DND-41 (cell line): ENCODE measurements around the gene EIF2S2.

Experiments used
- ATAC-seq: fragments of 200-7000 bp; cut with Tn5 transposase; 3 replicates; pipeline ENCODE4 v1.9.1; 2021; ENCODE audit warnings: low read depth; ENCODE audit not compliant: insufficient read depth
- DNase-seq: peaks from one replicate; pipeline ENCODE4 v3.0.0-alpha.2; 2020
- H2AFZ ChIP-seq: 2 replicates; pipeline ENCODE4 v1.6.0; 2012; ENCODE audit warnings: low read depth, low read length
- H3K27ac ChIP-seq: 2 replicates; pipeline ENCODE4 v1.5.1; 2012; ENCODE audit warnings: low read length, inconsistent platforms
- H3K27me3 ChIP-seq: fragments of 200-600 bp; sonication (generic); 2 replicates; pipeline ENCODE4 v1.6.0; 2012; ENCODE audit warnings: low read length, mild to moderate bottlenecking, inconsistent platforms; ENCODE audit not compliant: insufficient read depth, poor library complexity
- H3K36me3 ChIP-seq: 2 replicates; pipeline ENCODE4 v1.5.1; 2012; ENCODE audit warnings: low read length, inconsistent platforms; ENCODE audit not compliant: insufficient read depth
- H3K4me1 ChIP-seq: 2 replicates; pipeline ENCODE4 v1.5.1; 2012; ENCODE audit warnings: mild to moderate bottlenecking, low read length; ENCODE audit not compliant: insufficient read depth
- H3K4me2 ChIP-seq: 2 replicates; pipeline ENCODE4 v1.6.0; 2012; ENCODE audit warnings: mild to moderate bottlenecking, moderate library complexity, low read length, inconsistent platforms; ENCODE audit not compliant: insufficient read depth
- H3K4me3 ChIP-seq, 2 experiments: fragments of 200-600 bp in 1 of 2; shearing (Covaris generic) in 1 of 2; 2 replicates each; pipeline ENCODE4 v1.5.1; 2012 to 2016; ENCODE audit warnings: inconsistent platforms in 2 of 2, low read length in 2 of 2, mild to moderate bottlenecking in 2 of 2, low read depth in 1 of 2, moderate library complexity in 1 of 2
- H3K79me2 ChIP-seq: 2 replicates; pipeline ENCODE4 v1.6.0; 2012; ENCODE audit warnings: low read length, inconsistent platforms; ENCODE audit not compliant: insufficient read depth
- H3K9ac ChIP-seq: 2 replicates; pipeline ENCODE4 v1.6.0; 2012; ENCODE audit warnings: low read depth, mild to moderate bottlenecking, inconsistent platforms, low read length, moderate library complexity
- H3K9me3 ChIP-seq: 2 replicates; pipeline ENCODE4 v1.5.1; 2012; ENCODE audit warnings: low read length, moderate library complexity, mild to moderate bottlenecking, inconsistent platforms; ENCODE audit not compliant: insufficient read depth, severe bottlenecking
- H4K20me1 ChIP-seq: 2 replicates; pipeline ENCODE4 v1.6.0; 2012; ENCODE audit warnings: low read length; ENCODE audit not compliant: insufficient read depth
- EZH2 ChIP-seq: IDR thresholded peaks from 3 replicates; pipeline ENCODE4 v1.6.1; 2012; ENCODE audit warnings: borderline replicate concordance, low read depth, mild to moderate bottlenecking, moderate library complexity, low read length, inconsistent platforms; ENCODE audit not compliant: severe bottlenecking
- TF ChIP-seq, protein P1 (sequence below): IDR thresholded peaks from 2 replicates; pipeline ENCODE4 v1.5.1; 2012; ENCODE audit warnings: borderline replicate concordance, low read length, moderate library complexity, mild to moderate bottlenecking; ENCODE audit not compliant: poor library complexity, severe bottlenecking; ENCODE audit errors: extremely low read depth

EIF2S2 gene

DNA sequence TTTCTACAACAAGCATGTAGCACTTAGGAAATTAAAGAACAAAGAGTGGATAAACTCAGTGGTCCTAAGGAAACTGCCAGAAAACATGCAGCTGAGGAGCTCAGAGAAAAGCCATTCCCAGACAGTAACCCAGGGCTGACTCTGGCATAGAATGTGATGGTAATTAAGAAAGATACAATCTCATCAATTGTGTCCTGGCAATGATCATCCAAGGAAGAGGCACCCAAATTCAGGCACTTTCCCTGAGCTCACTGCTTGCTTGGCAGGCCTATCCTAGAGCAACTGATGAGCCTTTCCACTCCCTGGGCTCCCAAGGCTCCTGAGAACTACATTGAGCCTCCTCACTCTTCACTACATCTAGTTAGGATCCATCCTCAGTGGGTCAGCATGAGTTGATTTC is 16.2 kb downstream of the EIF2S2 start:
- Histone ChIP-seq H3K4me3 (no peak overlapping the region), H3K9ac (no peak overlapping the region), H3K9me3 (no peaks in the 10 kb centered on the region), H3K4me1 (no peaks in the 10 kb centered on the region), H3K4me2 (no peak overlapping the region), H3K36me3 (peaks cover 96% of the 10 kb centered on the region), H4K20me1 (peaks cover 46% of the 10 kb centered on the region), H3K27me3 (no peaks in the 10 kb centered on the region), H2AFZ (no peak overlapping the region), H3K79me2 (peaks cover 77% of the 10 kb centered on the region), H3K27ac (no peak overlapping the region)
- no peak for DNase-seq
- no peak for ATAC-seq
- no peak for TF ChIP-seq EZH2
- TF ChIP-seq, protein P1, sequence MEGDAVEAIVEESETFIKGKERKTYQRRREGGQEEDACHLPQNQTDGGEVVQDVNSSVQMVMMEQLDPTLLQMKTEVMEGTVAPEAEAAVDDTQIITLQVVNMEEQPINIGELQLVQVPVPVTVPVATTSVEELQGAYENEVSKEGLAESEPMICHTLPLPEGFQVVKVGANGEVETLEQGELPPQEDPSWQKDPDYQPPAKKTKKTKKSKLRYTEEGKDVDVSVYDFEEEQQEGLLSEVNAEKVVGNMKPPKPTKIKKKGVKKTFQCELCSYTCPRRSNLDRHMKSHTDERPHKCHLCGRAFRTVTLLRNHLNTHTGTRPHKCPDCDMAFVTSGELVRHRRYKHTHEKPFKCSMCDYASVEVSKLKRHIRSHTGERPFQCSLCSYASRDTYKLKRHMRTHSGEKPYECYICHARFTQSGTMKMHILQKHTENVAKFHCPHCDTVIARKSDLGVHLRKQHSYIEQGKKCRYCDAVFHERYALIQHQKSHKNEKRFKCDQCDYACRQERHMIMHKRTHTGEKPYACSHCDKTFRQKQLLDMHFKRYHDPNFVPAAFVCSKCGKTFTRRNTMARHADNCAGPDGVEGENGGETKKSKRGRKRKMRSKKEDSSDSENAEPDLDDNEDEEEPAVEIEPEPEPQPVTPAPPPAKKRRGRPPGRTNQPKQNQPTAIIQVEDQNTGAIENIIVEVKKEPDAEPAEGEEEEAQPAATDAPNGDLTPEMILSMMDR: no peak

DNA sequence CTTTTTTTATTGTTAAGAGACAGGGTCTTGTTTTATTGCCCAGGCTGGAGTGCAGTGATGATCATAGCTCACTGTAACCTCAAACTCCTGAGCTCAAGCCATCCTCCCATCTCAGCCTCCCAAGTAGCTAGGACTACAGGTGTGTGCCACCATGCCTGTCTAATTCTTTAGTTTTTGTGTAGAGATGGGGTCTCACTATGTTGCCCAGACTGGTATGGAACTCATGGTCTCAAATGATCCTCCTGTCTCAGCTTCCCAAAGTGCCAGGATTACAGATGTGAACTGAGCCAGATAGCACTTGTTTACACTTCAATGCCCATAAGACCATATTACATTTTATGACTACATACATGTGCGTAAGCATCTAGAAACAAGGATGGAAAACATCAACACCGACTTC is 18.1 kb downstream of the EIF2S2 start:
- no peak for ATAC-seq
- peaks cover 68% of the 10 kb centered on the region for H3K79me2 ChIP-seq
- peaks cover 43% of the 10 kb centered on the region; the same call in 1 of the 2 replicates for H4K20me1 ChIP-seq
- no peak for DNase-seq
- H3K4me2 ChIP-seq: no peak overlapping the region
- H3K27ac ChIP-seq: no peak overlapping the region
- no peak for TF ChIP-seq EZH2
- TF ChIP-seq, protein P1: no peak
- no peaks in the 10 kb centered on the region for H3K9me3 ChIP-seq
- no peaks in the 10 kb centered on the region for H3K27me3 ChIP-seq
- H3K4me1 ChIP-seq: no peaks in the 10 kb centered on the region
- H3K9ac ChIP-seq: no peak overlapping the region
- H2AFZ ChIP-seq: no peak overlapping the region
- H3K4me3 ChIP-seq: no peak overlapping the region
- H3K36me3 ChIP-seq: peaks cover 96% of the 10 kb centered on the region

DNA sequence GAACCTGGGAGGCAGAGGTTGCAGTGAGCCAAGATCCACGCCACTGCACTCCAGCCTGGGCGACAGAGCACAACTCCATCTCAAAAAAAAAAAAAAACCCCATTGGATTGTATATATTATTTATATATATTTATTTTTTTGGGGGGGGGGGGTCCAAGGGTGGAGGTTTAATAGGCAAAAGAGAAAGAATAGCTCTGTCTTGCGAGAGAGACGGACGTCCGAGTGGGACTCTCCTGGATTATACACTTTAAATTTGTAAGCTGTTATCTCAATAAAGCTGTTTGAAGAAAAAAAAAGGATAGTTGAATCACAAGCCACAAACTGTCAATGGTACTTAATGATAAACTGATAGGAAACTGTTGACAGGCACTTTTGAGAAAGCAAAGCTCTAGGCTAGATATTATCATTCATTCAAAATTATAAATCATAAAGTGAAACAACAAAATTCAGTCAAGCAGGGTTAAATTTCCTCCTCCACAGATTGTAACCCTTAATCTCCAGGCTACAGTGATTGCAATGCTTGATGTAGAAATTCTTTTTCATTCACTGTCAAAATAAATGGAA is 20.3 kb downstream of the EIF2S2 start:
- Histone ChIP-seq H3K9ac (no peak overlapping the region), H3K9me3 (no peaks in the 10 kb centered on the region), H4K20me1 (peaks cover 51% of the 10 kb centered on the region), H3K27ac (no peak overlapping the region), H3K27me3 (no peaks in the 10 kb centered on the region), H3K79me2 (peaks cover 64% of the 10 kb centered on the region), H3K4me2 (no peak overlapping the region), H2AFZ (no peak overlapping the region), H3K36me3 (peaks cover 96% of the 10 kb centered on the region), H3K4me1 (no peaks in the 10 kb centered on the region), H3K4me3 (no peak overlapping the region)
- TF ChIP-seq EZH2: no peak
- TF ChIP-seq, protein P1: no peak
- DNase-seq (no peak), ATAC-seq (no peak)
